IPS DF 4.7 (cell line): ENCODE data around the gene RPS6KA2.

Experiments used
- DNase-seq: peaks from one replicate; pipeline ENCODE4 v3.0.0-alpha.2; 2013; ENCODE audit warnings: low spot score; ENCODE audit errors: extremely low read depth

Gene RPS6KA2

DNA sequence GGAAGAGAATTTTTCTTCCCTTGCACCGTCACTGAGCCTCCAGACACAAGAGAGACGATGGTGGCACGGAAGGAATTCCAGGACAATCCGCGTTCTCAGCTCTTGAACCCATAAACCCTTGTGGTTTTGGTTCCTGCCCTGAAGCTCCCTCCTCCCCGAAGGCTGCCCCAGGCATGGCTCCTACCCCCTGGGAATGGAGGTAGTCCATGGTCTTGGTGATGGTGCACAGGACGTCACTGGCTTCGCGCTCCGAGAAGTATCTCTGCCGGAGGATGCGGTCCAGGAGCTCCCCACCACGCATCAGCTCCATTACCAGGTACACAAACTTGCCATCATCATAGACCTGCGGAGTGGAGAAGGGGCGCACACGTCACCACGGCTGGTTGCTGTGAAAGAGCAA lies 196.8 kb downstream of the RPS6KA2 start:
- no peak for DNase-seq

DNA sequence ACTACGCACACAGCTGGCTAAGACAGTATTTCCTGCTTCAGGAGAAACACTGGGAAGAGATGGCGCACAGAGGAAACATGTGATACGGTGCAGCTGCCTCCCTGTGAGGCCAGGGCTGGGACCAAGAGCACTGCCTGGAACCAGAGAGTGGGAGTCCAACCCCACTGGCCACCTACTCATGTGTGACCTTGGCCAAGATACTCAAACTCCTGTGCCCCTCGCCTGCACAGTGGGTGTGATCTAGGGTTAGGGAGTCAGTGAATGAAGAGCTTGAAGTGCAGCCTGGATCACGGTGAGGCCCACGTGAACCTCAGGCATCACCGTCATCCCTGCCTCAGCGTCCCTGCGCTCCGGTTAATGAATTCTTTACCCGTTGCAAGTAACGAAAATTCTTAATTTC lies 202.6 kb downstream of the RPS6KA2 start:
- DNase-seq: no peak

DNA sequence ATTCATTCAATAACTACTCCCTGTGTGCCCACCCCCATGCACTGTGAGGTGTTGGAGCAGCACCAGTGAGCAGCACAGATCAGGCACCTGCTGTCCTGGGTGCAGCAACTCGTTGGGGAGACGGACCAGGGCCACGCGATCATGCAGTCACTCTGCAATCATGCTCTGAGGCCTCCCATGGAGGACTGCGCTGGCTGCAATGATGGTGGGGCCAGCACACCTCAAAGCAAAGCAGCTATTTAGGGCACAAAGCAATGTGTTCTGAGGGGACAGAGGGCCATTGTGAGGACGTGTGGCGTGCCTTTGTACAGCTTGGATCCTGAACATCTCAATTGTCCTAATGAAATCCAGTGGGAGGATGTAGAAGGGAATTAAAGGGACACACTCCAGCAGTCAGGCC lies 203.3 kb downstream of the RPS6KA2 start:
- DNase-seq: no peak

DNA sequence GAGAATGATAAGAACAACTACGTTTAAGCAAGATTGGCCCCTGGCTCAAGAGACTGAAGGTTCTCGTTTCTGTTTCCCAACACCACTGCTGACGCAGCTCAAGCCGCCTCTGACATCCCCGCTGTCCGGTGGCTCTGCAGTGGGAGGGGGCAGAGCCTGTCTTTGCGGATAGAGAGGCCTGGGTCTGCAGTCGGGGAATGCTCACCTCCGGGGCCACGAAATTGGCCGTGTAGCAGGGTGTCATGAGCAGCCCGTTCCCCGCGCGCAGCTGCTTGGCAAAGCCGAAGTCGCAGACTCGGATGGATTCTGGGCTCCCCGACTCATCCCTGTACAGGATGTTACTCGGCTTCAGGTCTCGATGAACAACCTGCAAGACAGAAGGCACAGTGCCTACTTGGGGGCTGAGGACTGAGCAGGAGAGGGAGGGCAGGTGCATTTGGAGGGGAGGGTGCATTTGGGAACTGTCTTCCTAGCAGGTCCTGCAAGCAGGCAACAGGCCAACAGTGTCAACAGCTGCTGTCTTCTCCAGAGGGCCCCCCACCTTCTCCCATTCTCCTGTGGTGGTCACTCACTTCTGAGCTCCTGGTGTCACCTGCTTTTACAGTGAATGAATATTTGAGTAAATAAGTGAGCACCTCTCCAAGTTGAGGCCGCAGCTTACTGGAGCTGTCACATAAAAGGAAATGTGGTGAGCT lies 203.9 kb downstream of the RPS6KA2 start:
- no peak for DNase-seq

DNA sequence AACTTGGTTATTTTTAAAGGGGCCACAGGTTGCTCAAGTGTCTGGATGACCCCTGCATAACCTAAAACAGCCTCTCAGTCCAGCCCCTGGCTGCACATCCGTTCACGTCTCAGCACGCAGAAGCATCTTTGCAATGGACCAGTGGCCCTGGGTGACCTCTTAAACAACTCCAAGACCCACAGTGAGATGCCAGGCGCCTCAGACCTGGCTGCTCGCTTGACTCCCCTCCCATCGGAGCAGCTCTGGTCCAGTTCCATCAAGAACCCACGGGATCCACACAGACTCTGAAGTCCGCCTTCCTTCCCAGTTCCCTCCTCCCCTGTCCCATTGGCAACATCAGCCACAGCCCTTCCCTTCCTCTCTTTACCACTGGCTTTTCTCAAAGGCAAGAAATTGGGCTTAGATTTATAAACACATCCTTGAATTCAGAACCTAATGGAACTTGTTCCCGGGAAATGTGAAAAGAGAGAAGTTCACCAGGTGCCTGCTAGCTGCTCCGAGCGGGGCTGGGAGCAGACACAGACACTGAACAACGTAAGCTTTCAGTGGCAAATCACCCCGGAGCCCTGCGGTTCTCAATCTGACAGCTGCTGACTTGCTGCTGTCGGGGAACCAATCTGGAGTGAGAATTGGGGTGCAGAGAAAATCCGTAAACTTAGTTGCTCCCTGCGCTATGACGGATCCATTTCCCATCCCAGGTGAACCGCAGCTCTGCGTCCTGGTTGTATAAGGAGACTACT lies 204.7 kb downstream of the RPS6KA2 start:
- no peak for DNase-seq

DNA sequence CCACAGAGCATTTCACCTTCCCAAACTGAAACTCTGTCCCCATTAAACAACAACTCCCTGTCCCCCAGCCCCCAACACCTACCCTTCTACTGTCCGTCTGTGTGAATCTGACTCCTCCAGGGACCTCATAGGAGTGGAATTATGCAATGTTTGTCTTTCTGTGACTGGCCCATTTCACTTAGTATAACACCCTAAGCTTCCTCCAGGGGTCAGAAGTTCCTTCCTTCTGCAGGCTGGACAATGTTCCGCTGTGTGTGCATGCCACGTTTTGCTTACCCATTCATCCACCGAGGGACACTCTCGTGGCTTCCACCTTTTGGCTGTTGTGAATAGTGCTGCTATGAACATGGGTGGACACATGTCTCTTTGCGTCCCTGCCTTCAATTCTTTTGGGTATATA lies 206.7 kb downstream of the RPS6KA2 start:
- no peak for DNase-seq

DNA sequence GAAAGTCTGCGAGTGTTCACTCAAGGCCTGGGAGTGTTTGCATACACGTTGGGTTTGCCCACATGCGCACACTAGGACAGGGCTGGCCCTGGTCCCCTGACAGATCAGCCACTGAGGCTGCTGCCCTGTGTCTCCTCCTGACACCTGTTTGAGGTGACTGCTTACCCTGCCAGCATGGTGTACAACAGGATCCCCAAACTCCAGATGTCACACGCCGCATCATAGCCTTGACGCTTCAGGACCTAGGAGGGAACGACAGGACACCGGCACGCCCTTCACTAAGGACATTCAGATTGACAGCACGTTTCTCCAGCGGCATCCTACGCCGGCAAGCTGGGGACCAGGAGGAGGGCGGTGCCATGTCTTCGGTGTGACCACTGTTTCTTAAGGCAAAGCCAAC lies 207.3 kb downstream of the RPS6KA2 start:
- DNase-seq: no peak

DNA sequence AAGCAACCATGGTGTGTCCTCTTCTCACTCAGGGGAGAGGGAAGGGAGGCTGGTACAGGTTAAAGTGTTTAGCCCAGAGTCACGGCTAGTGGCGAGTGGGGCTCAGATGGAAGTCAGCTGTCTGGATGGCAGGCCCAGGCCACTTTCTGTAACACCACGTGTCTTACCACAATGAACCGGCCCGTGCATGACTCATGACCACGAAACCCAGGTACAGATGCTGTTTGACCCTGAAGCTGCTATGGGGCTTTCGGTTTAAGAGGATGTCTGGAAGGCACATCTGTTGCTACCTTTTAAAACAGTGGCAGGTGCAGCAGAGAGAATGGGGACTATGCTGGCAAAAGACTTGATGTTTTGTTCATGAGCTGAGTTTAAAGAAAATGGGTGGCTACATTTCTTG lies 207.8 kb downstream of the RPS6KA2 start:
- DNase-seq: no peak

DNA sequence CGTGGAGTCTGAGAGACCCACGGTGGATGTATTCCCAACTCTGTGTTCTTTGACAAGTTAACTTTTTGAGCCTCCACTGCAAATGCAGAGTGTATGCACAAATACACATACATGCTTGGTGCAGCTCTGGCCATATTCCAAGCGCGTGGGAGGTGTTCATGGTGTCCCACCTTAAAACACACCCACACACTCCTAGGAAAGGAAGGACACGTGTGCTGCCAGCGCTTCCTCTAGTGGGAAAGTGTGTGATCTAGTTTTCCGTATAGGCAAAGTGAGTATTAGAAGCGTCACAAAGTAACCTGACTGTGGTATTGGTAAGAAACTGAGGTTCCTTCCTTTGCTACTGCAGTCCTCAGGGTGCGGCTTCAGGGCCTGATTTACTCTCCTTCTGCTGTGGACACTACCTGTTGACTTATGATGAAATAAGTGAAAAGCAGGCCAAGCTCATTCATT lies 208.3 kb downstream of the RPS6KA2 start:
- no peak for DNase-seq

DNA sequence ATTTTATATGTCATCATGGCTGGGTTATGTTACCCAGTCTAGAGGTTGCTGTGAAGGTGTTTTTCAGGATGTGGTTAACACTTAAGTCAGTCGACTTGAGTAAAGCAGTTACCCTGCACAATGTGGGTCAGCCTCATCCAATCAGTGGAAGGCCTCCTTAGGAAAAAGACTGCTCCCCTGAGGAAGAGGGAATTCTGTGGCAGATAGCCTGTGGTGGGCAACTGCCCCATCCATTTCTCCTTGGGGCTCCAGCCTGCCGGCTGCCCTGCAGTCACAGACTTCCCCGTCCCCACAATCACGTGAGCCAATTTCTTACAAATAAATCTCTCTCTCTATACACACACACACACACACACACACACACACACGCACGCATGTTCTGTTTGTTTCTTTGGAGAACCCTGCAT lies 209.8 kb downstream of the RPS6KA2 start:
- no peak for DNase-seq

DNA sequence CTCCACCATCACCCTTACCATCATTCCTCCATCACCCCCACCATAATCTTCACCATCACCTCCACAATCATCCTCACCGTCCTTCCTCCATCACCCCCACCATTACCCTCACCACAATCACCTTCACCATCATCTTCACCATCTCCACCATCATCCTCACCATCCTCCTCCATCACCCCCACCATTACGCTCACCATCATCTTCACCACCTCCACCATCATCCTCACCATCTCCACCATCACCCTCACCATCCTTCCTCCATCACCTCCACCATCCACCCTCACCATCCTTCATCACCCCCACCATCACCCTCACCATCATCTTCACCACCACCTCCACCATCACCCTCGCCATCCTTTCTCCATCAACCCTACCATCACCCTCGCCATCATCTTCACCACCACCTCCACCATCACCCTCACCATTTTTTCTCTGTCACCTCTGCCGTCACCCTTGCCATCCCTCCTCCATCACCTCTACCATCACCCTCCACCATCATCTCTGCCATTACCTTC lies 211.2 kb downstream of the RPS6KA2 start:
- DNase-seq: no peak

DNA sequence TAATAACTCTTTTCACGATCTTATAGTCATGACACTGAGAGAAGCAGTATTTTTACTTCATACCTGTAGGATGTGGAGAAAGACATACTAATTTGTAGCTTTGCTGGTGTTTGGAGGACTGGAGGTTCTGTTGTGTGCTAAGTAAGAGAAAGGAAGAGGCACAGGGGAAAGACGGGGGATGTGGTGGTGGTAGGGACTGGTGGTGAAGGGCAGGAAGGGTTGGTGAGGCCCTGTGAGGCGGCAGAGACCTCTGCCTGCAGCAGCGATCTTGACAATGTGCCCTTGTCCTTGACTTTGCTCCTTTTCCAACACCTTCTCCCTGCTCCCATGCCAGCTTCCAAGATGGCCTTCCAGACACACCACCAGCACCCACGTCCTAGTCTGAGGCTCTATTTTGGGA lies 211.7 kb downstream of the RPS6KA2 start:
- no peak for DNase-seq

DNA sequence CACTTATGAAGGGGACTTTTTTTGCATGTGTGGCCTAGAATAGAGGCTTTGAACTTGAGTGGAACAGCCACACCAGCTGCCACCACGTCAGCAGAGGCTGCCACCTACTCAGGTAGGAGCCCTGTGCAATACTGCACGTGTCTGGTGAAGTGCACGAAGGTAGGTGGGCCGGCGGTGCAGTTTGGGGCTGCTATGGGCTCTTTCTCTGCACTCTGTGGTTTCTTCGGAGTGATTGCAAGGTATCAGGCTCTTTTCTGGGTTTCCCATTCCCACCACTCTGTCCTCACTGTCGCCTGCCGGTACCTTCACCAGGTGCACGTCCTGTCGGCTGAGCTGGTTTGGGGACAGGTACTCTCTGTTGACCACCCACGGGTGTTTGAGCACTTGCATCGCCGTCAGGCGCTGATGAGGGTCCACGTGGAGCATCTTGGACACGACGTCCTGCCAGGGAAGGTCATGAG lies 213.5 kb downstream of the RPS6KA2 start:
- DNase-seq: no peak

DNA sequence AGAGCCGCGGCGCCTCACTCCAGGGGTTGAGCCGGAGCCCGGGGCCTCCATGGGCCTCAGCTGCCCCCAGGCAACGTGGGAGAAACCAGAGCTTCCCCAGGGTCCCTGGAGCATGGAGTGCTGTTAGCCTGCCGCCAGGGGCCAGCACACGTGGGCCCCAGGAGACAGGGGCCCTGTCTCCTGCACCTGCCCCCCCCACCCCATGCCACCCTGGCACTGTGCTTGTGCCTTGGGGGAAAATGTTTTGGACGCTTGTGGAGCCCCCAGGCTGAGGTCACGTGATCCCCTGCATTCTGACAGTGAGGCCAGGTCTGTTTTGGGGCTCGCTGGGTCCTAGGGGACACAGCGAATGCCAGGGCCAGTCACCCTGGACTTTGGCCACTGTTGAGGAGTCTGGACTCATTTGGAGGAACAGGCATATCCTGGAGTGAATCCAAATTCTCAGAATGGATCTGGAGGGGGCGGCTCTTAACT lies 214.1 kb downstream of the RPS6KA2 start:
- no peak for DNase-seq

DNA sequence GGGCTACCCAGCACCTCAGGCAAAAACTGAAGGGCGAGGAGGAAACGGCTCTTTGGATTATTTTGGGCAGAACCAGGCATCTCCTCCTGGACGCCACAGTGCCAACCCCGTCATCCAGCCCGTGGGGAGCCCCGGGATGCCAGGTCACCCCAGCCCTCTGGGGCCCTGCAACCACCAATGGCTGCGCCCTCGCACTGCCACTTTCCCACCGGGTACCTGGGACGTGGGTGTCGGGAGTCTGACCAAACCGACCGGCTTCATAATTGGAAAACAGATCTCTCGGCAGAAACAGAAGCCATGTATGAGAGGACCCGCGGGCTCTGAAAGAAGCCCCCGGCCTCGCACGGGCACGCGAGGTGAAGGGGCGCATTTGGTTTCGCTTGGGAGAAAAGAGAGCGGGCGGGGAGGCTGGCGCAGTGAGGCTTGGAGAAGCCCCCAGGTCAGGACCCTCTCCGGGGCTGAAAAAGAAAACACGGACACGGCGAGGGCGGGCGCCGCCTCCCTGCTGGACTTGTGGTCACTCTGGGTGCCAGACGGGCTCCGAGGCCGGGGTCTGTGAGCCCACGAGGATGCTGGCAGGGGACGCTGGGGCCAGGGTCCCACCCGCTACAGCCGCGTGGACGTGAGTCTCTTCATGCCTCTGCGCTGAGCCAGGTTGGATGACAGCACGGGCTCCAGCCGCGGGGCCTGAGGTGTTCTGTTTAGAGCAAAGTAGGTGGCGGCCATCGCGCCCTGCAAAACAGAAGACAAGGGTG lies 214.7 kb downstream of the RPS6KA2 start:
- no peak for DNase-seq

DNA sequence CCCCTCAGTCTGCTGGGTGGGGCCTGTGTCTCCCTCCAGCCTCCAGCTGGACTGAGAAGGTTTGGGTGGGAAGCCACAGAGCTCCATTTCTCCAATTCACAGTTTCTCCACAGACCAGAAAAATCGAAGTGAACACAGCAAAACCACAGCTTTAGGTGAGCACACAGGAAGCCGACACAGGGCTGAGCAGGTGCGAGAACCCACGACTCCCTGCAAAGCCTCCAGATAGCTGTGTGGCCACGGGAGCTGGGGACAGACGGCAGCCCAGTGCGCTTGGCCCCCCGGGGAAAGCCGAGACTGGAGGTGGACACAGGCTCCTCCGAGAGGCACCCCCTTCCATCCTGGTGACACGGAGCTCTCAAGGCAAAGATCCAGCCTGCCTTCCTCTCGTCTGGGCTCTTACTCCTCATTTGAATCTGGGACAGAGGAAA lies 215.3 kb downstream of the RPS6KA2 start:
- no peak for DNase-seq

DNA sequence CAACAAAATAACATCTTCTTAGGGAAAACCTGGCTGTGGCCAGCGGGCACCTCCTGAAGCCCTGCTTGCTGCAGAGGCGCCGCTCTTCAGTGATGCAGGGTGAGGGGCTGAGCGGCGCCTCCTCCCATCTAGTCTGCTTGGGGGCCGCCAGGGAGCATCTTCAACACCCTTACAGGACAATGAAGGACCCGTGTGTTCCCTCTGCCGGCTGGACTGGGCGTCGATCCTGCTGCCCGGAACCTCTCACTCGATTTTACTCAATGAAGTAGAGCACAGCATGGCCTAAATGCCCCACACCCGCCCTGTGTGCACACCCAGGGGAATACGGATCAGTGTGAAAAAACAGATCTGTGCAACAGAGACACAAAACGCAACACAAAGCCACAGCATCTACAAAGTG lies 215.8 kb downstream of the RPS6KA2 start:
- DNase-seq: no peak

DNA sequence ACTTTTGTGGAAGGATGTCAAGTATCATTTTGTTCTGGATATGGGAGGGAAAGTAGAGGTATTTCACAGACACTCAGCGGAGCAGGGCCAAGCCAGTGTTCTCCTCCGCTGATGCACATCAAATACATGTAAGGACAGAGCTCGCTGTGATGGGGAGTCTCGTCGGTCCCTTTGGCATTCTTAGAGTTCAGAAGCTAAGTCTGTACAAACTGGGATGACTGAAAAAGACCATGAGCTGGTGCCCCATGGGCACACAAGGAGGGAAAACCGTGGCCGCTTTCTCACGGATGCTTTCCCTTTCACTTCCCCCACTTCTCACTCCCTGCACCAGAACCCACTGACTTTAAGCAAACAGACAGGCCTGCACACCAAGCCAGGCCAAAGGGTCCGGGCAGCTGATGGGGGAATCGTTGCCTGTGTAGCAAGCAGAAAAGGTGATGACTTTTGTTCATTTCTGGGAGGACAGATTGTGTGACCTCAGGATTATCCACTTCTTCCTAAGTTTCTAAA lies 216.6 kb downstream of the RPS6KA2 start:
- no peak for DNase-seq

DNA sequence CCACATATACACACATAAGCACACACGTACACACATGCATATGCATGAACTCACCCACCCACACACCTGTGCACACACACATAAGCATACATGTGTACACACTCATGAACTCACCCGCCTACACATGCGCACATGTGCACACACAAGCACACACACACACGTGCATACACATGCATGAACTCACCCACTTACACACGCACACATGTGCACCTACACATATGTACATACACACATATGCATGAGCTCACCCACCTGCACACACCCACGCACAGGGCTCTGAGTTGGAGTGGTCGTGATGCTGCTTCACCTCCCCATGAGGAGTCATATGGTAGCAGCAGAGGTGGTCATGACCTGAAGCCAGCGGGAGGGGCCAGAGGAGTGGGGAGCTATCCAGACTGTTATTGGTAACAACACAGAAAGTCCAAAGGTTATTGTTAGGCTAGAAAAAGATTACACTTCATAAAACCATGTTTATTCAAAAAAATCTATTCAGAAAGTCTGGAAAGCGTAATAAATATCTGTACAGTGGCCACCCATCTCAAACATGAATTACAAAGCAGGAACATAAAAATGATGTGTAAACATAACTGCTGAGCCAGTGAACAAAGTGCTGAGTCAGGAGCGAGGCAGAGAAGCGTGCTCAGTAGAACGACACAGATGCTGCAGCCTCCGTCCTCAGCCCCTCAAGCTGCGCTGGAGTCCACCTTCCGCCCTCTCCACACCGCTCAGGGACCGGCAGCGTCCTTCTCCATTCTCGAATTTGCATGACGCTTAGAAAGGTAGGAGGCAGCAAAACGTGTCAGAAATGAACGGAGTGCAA lies 217.9 kb downstream of the RPS6KA2 start:
- no peak for DNase-seq

DNA sequence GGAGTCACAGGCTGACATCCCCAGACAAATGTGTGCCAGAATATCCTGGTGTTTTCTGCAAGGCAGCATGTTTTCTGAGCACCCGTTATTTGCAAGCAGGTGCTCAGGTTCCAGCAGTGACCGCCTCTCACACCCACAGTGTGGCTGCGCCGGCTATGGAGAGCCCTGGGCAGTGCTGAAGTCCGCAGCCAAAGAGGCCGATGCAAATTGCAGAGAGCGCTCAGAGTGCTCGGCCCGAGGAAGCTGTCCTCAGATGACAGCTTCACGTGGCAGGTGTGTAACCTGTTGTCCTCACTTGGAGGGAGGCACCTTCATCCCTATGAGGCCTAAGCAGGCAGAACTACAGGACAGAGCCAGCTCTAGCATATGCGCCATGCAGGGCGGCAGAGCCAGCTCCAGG lies 220.9 kb downstream of the RPS6KA2 start:
- no peak for DNase-seq

DNA sequence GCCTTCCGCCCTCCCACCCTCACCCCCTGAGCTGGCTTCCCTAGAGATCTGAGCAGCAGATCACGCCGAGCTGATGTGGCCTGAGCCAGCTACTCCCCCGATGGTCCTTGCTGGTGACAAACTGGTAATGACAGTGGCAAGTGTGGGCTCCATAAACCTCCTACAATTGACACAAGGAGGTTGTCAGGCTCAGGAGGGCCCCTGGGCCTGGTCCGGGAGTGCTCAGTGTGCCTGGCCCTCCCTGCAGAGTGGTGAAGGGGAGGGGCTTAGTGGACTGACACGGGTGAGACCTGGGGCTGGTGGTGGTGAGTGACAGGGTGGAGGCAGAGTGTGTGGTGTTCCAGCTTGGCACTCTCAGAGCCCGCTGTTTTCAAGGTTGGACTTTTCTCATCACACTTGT lies 221.7 kb downstream of the RPS6KA2 start:
- DNase-seq: no peak
